GM12878 (cell line): ENCODE data around the gene HDHD3. TPM values are rescaled to one million over a fixed set of nuclear protein-coding genes. Genes with fewer than 3 reads are reported as not detected.
A peak's percentile ranks its signal among the peaks of the same experiment; 100 is the strongest.

Experiments used
- ATAC-seq: fragments of 200-7000 bp; cut with Tn5 transposase; 3 replicates; pipeline ENCODE4 v1.9.1; 2020; ENCODE audit warnings: mild to moderate bottlenecking, moderate library complexity
- BruUV-seq: library from RNA; stranded (reverse); fragments of 400-500 nt; replicated peaks from 2 replicates; lab custom pipeline; 2021; lab: Mats Ljungman, UMichigan
- CTCF ChIA-PET: fragments of 300-600 bp; sonication (Branson Sonifier 250); formaldehyde crosslinking; extraction: SDS; loops from one replicate; lab custom pipeline; 2021; ENCODE audit warnings: inconsistent platforms; lab: Yijun Ruan, JAX
- POLR2A ChIA-PET: fragments of 350-600 bp; formaldehyde crosslinking; extraction: SDS; loops from one replicate; lab custom pipeline; 2021; ENCODE audit warnings: inconsistent platforms; lab: Charles Lee
- RAD21 ChIA-PET: fragments of 300-600 bp; sonication (Branson Sonifier 250); formaldehyde crosslinking; loops from one replicate; lab custom pipeline; 2023; ENCODE audit warnings: antibody characterized with exemption; ENCODE audit not compliant: unreplicated experiment; lab: Charles Lee
- SMC1A ChIA-PET: fragments of 300-600 bp; sonication (Branson Sonifier 250); formaldehyde crosslinking; loops from one replicate; lab custom pipeline; 2023; ENCODE audit not compliant: unreplicated experiment, uncharacterized antibody; lab: Charles Lee
- DNase-seq: peaks from one replicate; pipeline ENCODE4 v3.0.0-alpha.2; 2011; ENCODE audit warnings: low read depth, low spot score
- FAIRE-seq: peaks from 3 replicates; lab custom pipeline; 2011; peaks lifted over from hg19 to GRCh38; lab: Jason Lieb, UNC
- H2AFZ ChIP-seq: 2 replicates; pipeline ENCODE4 v1.6.0; 2011; ENCODE audit warnings: low read depth, low read length, control low read depth; ENCODE audit not compliant: control insufficient read depth
- H3K27ac ChIP-seq: 2 replicates; pipeline ENCODE4 v1.5.1; 2011; ENCODE audit warnings: control low read depth; ENCODE audit not compliant: control insufficient read depth, insufficient read depth
- H3K27me3 ChIP-seq, 2 experiments: replicated peaks in 1 of 2; 2 replicates each; pipeline versions ENCODE4 v1.6.0 to v1.6.1; 2011; ENCODE audit warnings: low read length in 1 of 2; ENCODE audit not compliant: control insufficient read depth in 2 of 2, insufficient read depth in 2 of 2
- H3K36me3 ChIP-seq, 2 experiments: 2 replicates each; pipeline ENCODE4 v1.5.1; 2011; ENCODE audit warnings: low read length in 1 of 2; ENCODE audit not compliant: control insufficient read depth in 2 of 2, insufficient read depth in 2 of 2
- H3K4me1 ChIP-seq: 2 replicates; pipeline ENCODE4 v1.6.1; 2011; ENCODE audit warnings: mild to moderate bottlenecking, low read length, moderate library complexity, mixed read lengths; ENCODE audit not compliant: control insufficient read depth, insufficient read depth
- H3K4me2 ChIP-seq: 2 replicates; pipeline ENCODE4 v1.6.0; 2011; ENCODE audit warnings: control low read depth; ENCODE audit not compliant: control insufficient read depth, insufficient read depth
- H3K4me3 ChIP-seq: fragments of 200-600 bp; sonication (generic); 2 replicates; pipeline ENCODE4 v1.5.1; 2016
- H3K79me2 ChIP-seq: 2 replicates; pipeline ENCODE4 v1.6.0; 2011; ENCODE audit warnings: low read length; ENCODE audit not compliant: control insufficient read depth, insufficient read depth
- H3K9ac ChIP-seq: 2 replicates; pipeline ENCODE4 v1.8.0; 2011; ENCODE audit warnings: low read length, control low read depth, mixed read lengths; ENCODE audit not compliant: control insufficient read depth, insufficient read depth
- H3K9me3 ChIP-seq: replicated peaks from 3 replicates; pipeline ENCODE4 v1.5.1; 2011; ENCODE audit warnings: mild to moderate bottlenecking, low read length; ENCODE audit not compliant: control insufficient read depth, insufficient read depth
- H4K20me1 ChIP-seq: 2 replicates; pipeline ENCODE4 v1.6.0; 2011; ENCODE audit not compliant: control insufficient read depth, insufficient read depth
- BCL3 ChIP-seq: IDR thresholded peaks from 2 replicates; pipeline ENCODE4 v1.6.1; 2011; ENCODE audit warnings: borderline replicate concordance, low read depth, mild to moderate bottlenecking, moderate library complexity, low read length; ENCODE audit not compliant: insufficient read depth, poor library complexity, severe bottlenecking
- CEBPZ ChIP-seq: fragments of 150-350 bp; IDR thresholded peaks from 2 replicates; pipeline ENCODE4 v1.6.1; 2016; ENCODE audit warnings: low read depth, low read length
- CREM ChIP-seq: IDR thresholded peaks from 2 replicates; pipeline ENCODE4 v1.6.1; 2014; ENCODE audit warnings: antibody characterized with exemption, low read depth
- MYC ChIP-seq: IDR thresholded peaks from 2 replicates; pipeline ENCODE4 v1.6.1; 2011; ENCODE audit warnings: mild to moderate bottlenecking, low read length, moderate library complexity, inconsistent platforms; ENCODE audit not compliant: insufficient read depth, insufficient replicate concordance, insufficient read length, severe bottlenecking
- NBN ChIP-seq: fragments of 450-650 bp; IDR thresholded peaks from 2 replicates; pipeline ENCODE4 v1.6.1; 2016
- NFYB ChIP-seq: IDR thresholded peaks from 2 replicates; pipeline ENCODE4 v1.6.1; 2011; ENCODE audit warnings: low read depth, mild to moderate bottlenecking, low read length, improper control_type of control experiment, moderate library complexity; ENCODE audit not compliant: insufficient read depth
- NR2C2 ChIP-seq: IDR thresholded peaks from 2 replicates; pipeline ENCODE4 v1.6.1; 2011; ENCODE audit warnings: borderline replicate concordance, low read depth; ENCODE audit not compliant: control insufficient read depth, insufficient read length
- PRDM15 ChIP-seq: fragments of 450-650 bp; formaldehyde crosslinking; IDR thresholded peaks from 2 replicates; pipeline ENCODE4 v1.4.0; 2020; ENCODE audit warnings: mild to moderate bottlenecking, moderate library complexity
- SREBF1 ChIP-seq: IDR thresholded peaks from 2 replicates; pipeline ENCODE4 v1.6.1; 2012; ENCODE audit warnings: mild to moderate bottlenecking, low read length
- SRF ChIP-seq, 2 experiments: IDR thresholded peaks; 2 replicates each; pipeline ENCODE4 v1.6.1; 2011; ENCODE audit warnings: low read depth in 2 of 2, low read length in 2 of 2, mild to moderate bottlenecking in 1 of 2, moderate library complexity in 1 of 2
- SUPT20H ChIP-seq: IDR thresholded peaks from 2 replicates; pipeline ENCODE4 v1.6.1; 2011; ENCODE audit warnings: low read depth, mild to moderate bottlenecking, low read length, moderate library complexity, borderline replicate concordance; ENCODE audit not compliant: control insufficient read depth
- WGBS: methylation state at CpG from one replicate; pipeline ENCODE4 v1.1.6; 2016; ENCODE audit warnings: low lambda C conversion rate; ENCODE audit not compliant: insufficient replicate concordance, insufficient coverage; ENCODE audit errors: missing lambda C conversion rate; 5-methylcytosine and 5-hydroxymethylcytosine counted together
- in situ Hi-C: fragments of 300-500 bp; cut with MboI; formaldehyde crosslinking; loops from 9 replicates; pipeline ENCODE4 v1.14.3; 2018; ENCODE audit warnings: mixed read lengths
- intact Hi-C: fragments of 100-400 bp; cut with micrococcal nuclease; formaldehyde crosslinking; loops from one replicate; pipeline ENCODE4 v1.14.2; 2022; ENCODE audit not compliant: unreplicated experiment
- polyA plus RNA-seq, 11 experiments: library from polyadenylated mRNA; depleted of rRNA in 4 of 11; unstranded in 6 of 11; stranded (reverse) in 5 of 11; fragments of >200 nt; fragmentation: Nextera tagmentation in 4 of 11; fragmentation: Illumina TruSeq in 1 of 11; extraction: Ambion mirVana in 4 of 11; extraction: Trizol in 1 of 11; gene quantifications; 1 replicate in 1 of 11; 2 replicates in 10 of 11; pipeline versions ENCODE4 v1.2.1 to v1.2.3, GENCODE V29; 2011 to 2016; ENCODE audit warnings: inconsistent platforms in 2 of 11, missing spikeins in 2 of 11, low read depth in 1 of 11
- total RNA-seq, 4 experiments: library from RNA; depleted of rRNA in 3 of 4; stranded (reverse); fragments of >200 nt in 3 of 4; fragmentation: Illumina TruSeq in 1 of 4; extraction: Trizol in 1 of 4; gene quantifications; 2 replicates each; pipeline versions ENCODE4 v1.2.1 to v1.2.3, GENCODE V29; 2013 to 2021

Gene HDHD3
- total and polyA plus RNA-seq, 10 of the 15 experiments (the other 5 are each of a cell fraction or from before 2014, with no cell fraction given): 1.3 to 29.4 (median 17.9) TPM

GRCh38 chr9:113401027-113401792, 24.4 kb upstream of the HDHD3 start, which contains the start of gene ALAD:
Gene ALAD (minus strand): TSS chr9:113401284. CDS start chr9:113393559, 7,725 bp downstream.
- Histone ChIP-seq H3K27ac (no peak within 1 kb of the TSS), H3K36me3 (no peaks in the 10 kb centered on the region), H3K79me2 (no peaks in the 10 kb centered on the region; the same call in 1 of the 2 replicates), H3K9me3 (no peaks in the 10 kb centered on the region), H3K27me3 (no peaks in the 10 kb centered on the region), H3K4me3 (peak within 1 kb of the TSS; percentile 86), H3K4me1 (no peaks in the 10 kb centered on the region), H3K4me2 (peak within 1 kb of the TSS; percentile 69), H3K9ac (peak within 1 kb of the TSS; percentile 31), H4K20me1 (no peaks in the 10 kb centered on the region), H2AFZ (peak within 1 kb of the TSS; percentile 85)
- 6% methylated on average over 43 of the region's 50 CpGs for WGBS
- CTCF ChIA-PET: interaction anchor here (0.5 to 9.2 kb wide), 28 partner anchors 9 to 255 kb away, joined by 3 to 96 read pairs (median 5); partner anchors contain the start of genes BSPRY, C9orf43, CDC26 and POLE3
- peak; percentile 87 for DNase-seq
- intact Hi-C loops: loop anchor here (2.0 to 10.0 kb wide), 5 partner anchors 24 to 1054 kb away; partner anchors contain the start of genes HDHD3 and WDR31
- in situ Hi-C loops: no loop called here
- no TSS peak for BruUV-seq
- peak; percentile 99 for FAIRE-seq
- ATAC-seq: peak; percentile 100
- SMC1A ChIA-PET: interaction anchor here (1.0 to 7.6 kb wide), 9 partner anchors 15 to 257 kb away, joined by 3 to 46 read pairs (median 6); partner anchors contain the start of genes CDC26 and PRPF4
- RAD21 ChIA-PET: interaction anchor here (0.7 to 2.1 kb wide), 14 partner anchors 9 to 257 kb away, joined by 3 to 11 read pairs (median 4); partner anchors contain the start of genes BSPRY, C9orf43, CDC26 and HDHD3
- POLR2A ChIA-PET: interaction anchor here (1.4 to 2.8 kb wide), 3 partner anchors 9 to 61 kb away, joined by 3 to 12 read pairs (median 6); partner anchors contain the start of genes C9orf43, HDHD3 and POLE3
- TF ChIP-seq CEBPZ: no peak
- TF ChIP-seq NR2C2: no peak
- TF ChIP-seq BCL3: no peak
- 0 out of 2 replicates have a peak, but pooled peaks have one; percentile 55 for TF ChIP-seq CREM
- TF ChIP-seq PRDM15 (CRISPR knock-in tag): no peak
- 0 out of 4 replicates have a peak, but pooled peaks of 1 of the 2 experiments have one; percentile 10 for TF ChIP-seq SRF (IDR thresholded peaks at IDR 0.05; ENCODE audit: low read depth in 2 of 2, low read length in 2 of 2)
- TF ChIP-seq NFYB: no peak
- no peak for TF ChIP-seq SUPT20H
- TF ChIP-seq NBN: 0 out of 2 replicates have a peak, but pooled peaks have one; percentile 63
- no peak for TF ChIP-seq MYC
- no peak for TF ChIP-seq SREBF1
